SK-N-SH treated with all-trans-retinoic acid at 6 μM for 48 hours (cell line): ENCODE data around the gene DIPK1A.

Experiments used
- ATAC-seq: fragments of 200-7000 bp; cut with Tn5 transposase; 3 replicates; pipeline ENCODE4 v1.9.1; 2020; ENCODE audit warnings: mild to moderate bottlenecking, moderate library complexity
- ARNTL ChIP-seq: fragments of 450-650 bp; formaldehyde crosslinking; IDR thresholded peaks from 2 replicates; pipeline ENCODE4 v1.5.0; 2020; ENCODE audit warnings: low read depth, mild to moderate bottlenecking, moderate library complexity, borderline replicate concordance
- BACH2 ChIP-seq: fragments of 250-450 bp; sonication (Bioruptor Pico); IDR thresholded peaks from 2 replicates; pipeline ENCODE4 v1.9.0; 2021; ENCODE audit warnings: mild to moderate bottlenecking, borderline replicate concordance
- CREB5 ChIP-seq: fragments of 250-450 bp; sonication (Bioruptor Pico); IDR thresholded peaks from 2 replicates; pipeline ENCODE4 v1.5.1; 2020; ENCODE audit warnings: low read depth, mild to moderate bottlenecking, moderate library complexity
- CSDC2 ChIP-seq: fragments of 250-450 bp; sonication (Bioruptor Pico); IDR thresholded peaks from 2 replicates; pipeline ENCODE4 v1.5.0; 2020; ENCODE audit warnings: mild to moderate bottlenecking, moderate library complexity
- ESRRG ChIP-seq: fragments of 250-450 bp; sonication (Bioruptor Pico); IDR thresholded peaks from 2 replicates; pipeline ENCODE4 v1.6.1; 2021; ENCODE audit warnings: mild to moderate bottlenecking
- GLIS3 ChIP-seq: fragments of 250-450 bp; sonication (Bioruptor Pico); IDR thresholded peaks from 2 replicates; pipeline ENCODE4 v1.5.0; 2020; ENCODE audit warnings: mild to moderate bottlenecking, moderate library complexity
- ISL1 ChIP-seq: fragments of 250-450 bp; sonication (Bioruptor Pico); IDR thresholded peaks from 2 replicates; pipeline ENCODE4 v2.1.2; 2022; ENCODE audit warnings: mild to moderate bottlenecking, moderate library complexity
- OSR1 ChIP-seq: fragments of 250-450 bp; sonication (Bioruptor Pico); IDR thresholded peaks from 2 replicates; pipeline ENCODE4 v1.8.0; 2022; ENCODE audit warnings: moderate library complexity, mild to moderate bottlenecking, inconsistent platforms
- PATZ1 ChIP-seq: fragments of 250-450 bp; sonication (Bioruptor Pico); IDR thresholded peaks from 2 replicates; pipeline ENCODE4 v1.8.0; 2020; ENCODE audit warnings: mild to moderate bottlenecking, moderate library complexity, borderline replicate concordance
- POU6F1 ChIP-seq: fragments of 250-450 bp; sonication (Bioruptor Pico); IDR thresholded peaks from 2 replicates; pipeline ENCODE4 v1.8.0; 2021; ENCODE audit warnings: low read depth, mild to moderate bottlenecking, moderate library complexity, borderline replicate concordance
- SNAI2 ChIP-seq: fragments of 250-450 bp; sonication (Bioruptor Pico); IDR thresholded peaks from 2 replicates; pipeline ENCODE4 v1.5.0; 2020; ENCODE audit warnings: mild to moderate bottlenecking, moderate library complexity
- TCF4 ChIP-seq: fragments of 250-450 bp; sonication (Bioruptor Pico); IDR thresholded peaks from 2 replicates; pipeline ENCODE4 v1.8.0; 2021; ENCODE audit warnings: mild to moderate bottlenecking, moderate library complexity, borderline replicate concordance
- TOX ChIP-seq: fragments of 250-450 bp; sonication (Bioruptor Pico); IDR thresholded peaks from 2 replicates; pipeline ENCODE4 v1.8.0; 2021; ENCODE audit warnings: mild to moderate bottlenecking, moderate library complexity, borderline replicate concordance
- TSHZ2 ChIP-seq: fragments of 250-450 bp; sonication (Bioruptor Pico); IDR thresholded peaks from 2 replicates; pipeline ENCODE4 v1.5.0; 2020; ENCODE audit warnings: mild to moderate bottlenecking, moderate library complexity
- ZFP30 ChIP-seq: fragments of 450-650 bp; formaldehyde crosslinking; IDR thresholded peaks from 2 replicates; pipeline ENCODE4 v1.5.0; 2022; ENCODE audit warnings: mild to moderate bottlenecking, moderate library complexity

Gene DIPK1A

GRCh38 chr1:92934395-92935378, 26.6 kb downstream of the DIPK1A start:
- peak; percentile 84 for TF ChIP-seq TOX
- 0 out of 2 replicates have a peak, but pooled peaks have one; percentile 24 for TF ChIP-seq CREB5 (CRISPR knock-in tag)
- no peak for TF ChIP-seq GLIS3 (CRISPR knock-in tag)
- peak; percentile 93 for TF ChIP-seq TSHZ2 (CRISPR knock-in tag)
- peak; percentile 64; the same call in 1 of the 2 replicates for TF ChIP-seq TCF4 (CRISPR knock-in tag)
- peak; percentile 93 for TF ChIP-seq ISL1
- TF ChIP-seq PATZ1 (CRISPR knock-in tag): peak; percentile 49; the same call in 1 of the 2 replicates
- TF ChIP-seq POU6F1: 0 out of 2 replicates have a peak, but pooled peaks have one; percentile 89
- no peak for TF ChIP-seq BACH2 (CRISPR knock-in tag)
- ATAC-seq: peak; percentile 91

- TF ChIP-seq ESRRG (CRISPR knock-in tag): no peak
- TF ChIP-seq ZFP30 (CRISPR knock-in tag): no peak
- TF ChIP-seq OSR1 (CRISPR knock-in tag): no peak
- TF ChIP-seq CSDC2 (CRISPR knock-in tag): no peak
- TF ChIP-seq SNAI2 (CRISPR knock-in tag): no peak
- TF ChIP-seq ISL1: peak; percentile 61
- ATAC-seq: no peak
Observed at GRCh38 chr1:92933459-92933858, 27.8 kb downstream of the DIPK1A start.

- no peak for ATAC-seq
- TF ChIP-seq ARNTL (CRISPR knock-in tag): no peak
- no peak for TF ChIP-seq TSHZ2 (CRISPR knock-in tag)
- no peak for TF ChIP-seq ESRRG (CRISPR knock-in tag)
- TF ChIP-seq PATZ1 (CRISPR knock-in tag): no peak
- TF ChIP-seq CREB5 (CRISPR knock-in tag): no peak
- TF ChIP-seq OSR1 (CRISPR knock-in tag): no peak
- TF ChIP-seq POU6F1: no peak
Observed at GRCh38 chr1:92931691-92932090, 29.6 kb downstream of the DIPK1A start.
